ENCODE results near the gene NTMT2.

NTMT2 gene

GRCh38 chr1:170196490-170197236 lies 50.9 kb downstream of the NTMT2 start (continued):
- no peak for TF ChIP-seq SCRT1 (tag by site-specific recombination; IDR thresholded peaks at IDR 0.05; ENCODE audit: borderline replicate concordance)
- TF ChIP-seq ZNF280C (tag by site-specific recombination; IDR thresholded peaks at IDR 0.05) = no peak
- no peak for TF ChIP-seq HOXD13 (CRISPR knock-in tag; IDR thresholded peaks at IDR 0.05; ENCODE audit: borderline replicate concordance)
- TF ChIP-seq ZNF677 (tag by site-specific recombination; IDR thresholded peaks at IDR 0.05) = no peak
- TF ChIP-seq KLF8 (tag by site-specific recombination; IDR thresholded peaks at IDR 0.05) = no peak
- no peak for TF ChIP-seq ZNF664 (tag by site-specific recombination; IDR thresholded peaks at IDR 0.05)
- TF ChIP-seq ZBTB8A (tag by site-specific recombination; IDR thresholded peaks at IDR 0.05) = no peak
- TF ChIP-seq ZNF473 (tag by site-specific recombination; IDR thresholded peaks at IDR 0.05) = no peak
- TF ChIP-seq YY1 (tag by site-specific recombination; IDR thresholded peaks at IDR 0.05) = no peak
- TF ChIP-seq MYNN (tag by site-specific recombination; IDR thresholded peaks at IDR 0.05; ENCODE audit: borderline replicate concordance) = no peak
- TF ChIP-seq ZNF571 (tag by site-specific recombination; IDR thresholded peaks at IDR 0.05) = no peak

GRCh38 chr1:170198090-170198489 lies 52.3 kb downstream of the NTMT2 start:
- Histone ChIP-seq H3K27ac (ENCODE audit: extremely low read depth, low read depth, low read length) (no peak overlapping the region), H3K9me3 (ENCODE audit: control insufficient read depth, insufficient read depth, low read depth, low read length) (no peaks in the 10 kb centered on the region), H3K36me3 (ENCODE audit: control insufficient read depth in 2 of 2, insufficient read depth in 1 of 2, low read length in 2 of 2) (no peaks in the 10 kb centered on the region), H3K4me1 (ENCODE audit: control insufficient read depth, insufficient read depth, low read length) (no peaks in the 10 kb centered on the region), H3K4me3 (ENCODE audit: low read depth, low read length) (no peak overlapping the region)
- CTCF ChIA-PET = no interaction called here
- TF ChIP-seq, protein P1, sequence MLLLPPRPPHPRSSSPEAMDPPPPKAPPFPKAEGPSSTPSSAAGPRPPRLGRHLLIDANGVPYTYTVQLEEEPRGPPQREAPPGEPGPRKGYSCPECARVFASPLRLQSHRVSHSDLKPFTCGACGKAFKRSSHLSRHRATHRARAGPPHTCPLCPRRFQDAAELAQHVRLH (tag by site-specific recombination; IDR thresholded peaks at IDR 0.05) = no peak
- no peak for TF ChIP-seq GLIS2 (tag by site-specific recombination; IDR thresholded peaks at IDR 0.05)
- 0 out of 2 replicates have a peak, but pooled peaks have one; percentile 10 for TF ChIP-seq SCRT2 (tag by site-specific recombination; IDR thresholded peaks at IDR 0.05)
- no peak for TF ChIP-seq ZNF169 (tag by site-specific recombination; IDR thresholded peaks at IDR 0.05)
- POLR2A ChIA-PET = no interaction called here

DNA sequence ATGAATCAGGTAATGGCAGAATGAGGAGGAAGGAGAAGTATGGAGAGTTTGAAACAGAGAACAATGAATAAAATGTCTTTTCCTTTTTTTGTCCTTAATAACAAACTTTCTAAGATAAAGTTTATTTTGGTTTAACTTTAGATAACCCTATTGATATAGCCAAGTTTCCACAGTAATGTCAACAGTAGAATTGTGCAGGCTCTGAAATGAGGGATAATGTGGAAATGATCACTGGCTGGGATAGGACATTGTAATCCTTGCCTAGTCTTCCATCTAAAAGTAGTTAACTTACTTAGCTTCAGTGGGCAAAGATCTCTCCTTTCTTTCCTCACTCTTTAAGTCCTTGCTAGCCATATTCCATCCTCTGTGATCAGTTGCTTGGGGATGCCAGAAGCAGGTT lies 52.8 kb downstream of the NTMT2 start:
- CTCF ChIA-PET = interaction anchor here (0.6 kb wide), 1 partner anchor 31 kb away, joined by 5 read pairs; no protein-coding TSS in a partner anchor
- H3K27ac ChIP-seq (ENCODE audit: extremely low read depth, low read depth, low read length) = no peak overlapping the region
- POLR2A ChIA-PET = no interaction called here
- TF ChIP-seq, protein P2, sequence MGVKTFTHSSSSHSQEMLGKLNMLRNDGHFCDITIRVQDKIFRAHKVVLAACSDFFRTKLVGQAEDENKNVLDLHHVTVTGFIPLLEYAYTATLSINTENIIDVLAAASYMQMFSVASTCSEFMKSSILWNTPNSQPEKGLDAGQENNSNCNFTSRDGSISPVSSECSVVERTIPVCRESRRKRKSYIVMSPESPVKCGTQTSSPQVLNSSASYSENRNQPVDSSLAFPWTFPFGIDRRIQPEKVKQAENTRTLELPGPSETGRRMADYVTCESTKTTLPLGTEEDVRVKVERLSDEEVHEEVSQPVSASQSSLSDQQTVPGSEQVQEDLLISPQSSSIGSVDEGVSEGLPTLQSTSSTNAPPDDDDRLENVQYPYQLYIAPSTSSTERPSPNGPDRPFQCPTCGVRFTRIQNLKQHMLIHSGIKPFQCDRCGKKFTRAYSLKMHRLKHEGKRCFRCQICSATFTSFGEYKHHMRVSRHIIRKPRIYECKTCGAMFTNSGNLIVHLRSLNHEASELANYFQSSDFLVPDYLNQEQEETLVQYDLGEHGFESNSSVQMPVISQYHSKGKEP (tag by site-specific recombination; IDR thresholded peaks at IDR 0.05) = no peak
- TF ChIP-seq ZNF558 (tag by site-specific recombination; IDR thresholded peaks at IDR 0.05) (no peak), GLI4 (tag by site-specific recombination; IDR thresholded peaks at IDR 0.05) (no peak), ZNF202 (tag by site-specific recombination; IDR thresholded peaks at IDR 0.05; ENCODE audit: borderline replicate concordance) (no peak), ZFP3 (tag by site-specific recombination; IDR thresholded peaks at IDR 0.05; ENCODE audit: low read depth) (no peak), ZSCAN4 (tag by site-specific recombination; IDR thresholded peaks at IDR 0.05) (no peak), ZNF157 (tag by site-specific recombination; IDR thresholded peaks at IDR 0.05) (no peak), SP7 (tag by site-specific recombination; IDR thresholded peaks at IDR 0.05) (no peak), ZFP69B (tag by site-specific recombination; IDR thresholded peaks at IDR 0.05) (no peak), ZNF621 (tag by site-specific recombination; IDR thresholded peaks at IDR 0.05) (no peak), ZNF16 (tag by site-specific recombination; IDR thresholded peaks at IDR 0.05; ENCODE audit: low read depth) (no peak)
- TF ChIP-seq, protein P3, sequence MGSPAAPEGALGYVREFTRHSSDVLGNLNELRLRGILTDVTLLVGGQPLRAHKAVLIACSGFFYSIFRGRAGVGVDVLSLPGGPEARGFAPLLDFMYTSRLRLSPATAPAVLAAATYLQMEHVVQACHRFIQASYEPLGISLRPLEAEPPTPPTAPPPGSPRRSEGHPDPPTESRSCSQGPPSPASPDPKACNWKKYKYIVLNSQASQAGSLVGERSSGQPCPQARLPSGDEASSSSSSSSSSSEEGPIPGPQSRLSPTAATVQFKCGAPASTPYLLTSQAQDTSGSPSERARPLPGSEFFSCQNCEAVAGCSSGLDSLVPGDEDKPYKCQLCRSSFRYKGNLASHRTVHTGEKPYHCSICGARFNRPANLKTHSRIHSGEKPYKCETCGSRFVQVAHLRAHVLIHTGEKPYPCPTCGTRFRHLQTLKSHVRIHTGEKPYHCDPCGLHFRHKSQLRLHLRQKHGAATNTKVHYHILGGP (tag by site-specific recombination; IDR thresholded peaks at IDR 0.05) = no peak

More for the DNA sequence above, 52.8 kb downstream of the NTMT2 start:
- Histone ChIP-seq H3K36me3 (ENCODE audit: control insufficient read depth in 2 of 2, insufficient read depth in 1 of 2, low read length in 2 of 2) (no peaks in the 10 kb centered on the region), H3K9me3 (ENCODE audit: control insufficient read depth, insufficient read depth, low read depth, low read length) (no peaks in the 10 kb centered on the region), H3K4me3 (ENCODE audit: low read depth, low read length) (no peak overlapping the region), H3K4me1 (ENCODE audit: control insufficient read depth, insufficient read depth, low read length) (no peaks in the 10 kb centered on the region)
